HL-60 (cell line): Measurements from ENCODE around the gene SIGMAR1.

Source experiments
- CTCF ChIP-seq: IDR thresholded peaks from one replicate; pipeline ENCODE4 v1.5.1; 2011; ENCODE audit warnings: low read length, control low read depth, inconsistent platforms; ENCODE audit not compliant: insufficient read depth
- POLR2AphosphoS5 ChIP-seq: IDR thresholded peaks from 2 replicates; pipeline ENCODE4 v1.6.1; 2012; ENCODE audit warnings: low read depth
- REST ChIP-seq: IDR thresholded peaks from 2 replicates; pipeline ENCODE4 v1.6.1; 2012; ENCODE audit warnings: low read depth; ENCODE audit not compliant: insufficient replicate concordance
- SPI1 ChIP-seq: IDR thresholded peaks from 2 replicates; pipeline ENCODE4 v1.6.1; 2012; ENCODE audit warnings: low read depth, mild to moderate bottlenecking, borderline replicate concordance

GRCh38 chr9:34685591-34685990 is 48.0 kb upstream of the SIGMAR1 start:
- no peak for TF ChIP-seq CTCF
- no peak for TF ChIP-seq POLR2AphosphoS5
- no peak for TF ChIP-seq REST
- TF ChIP-seq SPI1, result no peak
